GM21825 (cell line): ENCODE measurements around the gene ELF4.
A peak's percentile ranks its signal among the peaks of the same experiment; 100 is the strongest.

Experiments used
- ATAC-seq: cut with Tn5 transposase; IDR thresholded peaks from one replicate; pipeline ENCODE4 v1.9.1; 2021; ENCODE audit warnings: mild to moderate bottlenecking, moderate library complexity; ENCODE audit not compliant: unreplicated experiment

Gene ELF4

DNA sequence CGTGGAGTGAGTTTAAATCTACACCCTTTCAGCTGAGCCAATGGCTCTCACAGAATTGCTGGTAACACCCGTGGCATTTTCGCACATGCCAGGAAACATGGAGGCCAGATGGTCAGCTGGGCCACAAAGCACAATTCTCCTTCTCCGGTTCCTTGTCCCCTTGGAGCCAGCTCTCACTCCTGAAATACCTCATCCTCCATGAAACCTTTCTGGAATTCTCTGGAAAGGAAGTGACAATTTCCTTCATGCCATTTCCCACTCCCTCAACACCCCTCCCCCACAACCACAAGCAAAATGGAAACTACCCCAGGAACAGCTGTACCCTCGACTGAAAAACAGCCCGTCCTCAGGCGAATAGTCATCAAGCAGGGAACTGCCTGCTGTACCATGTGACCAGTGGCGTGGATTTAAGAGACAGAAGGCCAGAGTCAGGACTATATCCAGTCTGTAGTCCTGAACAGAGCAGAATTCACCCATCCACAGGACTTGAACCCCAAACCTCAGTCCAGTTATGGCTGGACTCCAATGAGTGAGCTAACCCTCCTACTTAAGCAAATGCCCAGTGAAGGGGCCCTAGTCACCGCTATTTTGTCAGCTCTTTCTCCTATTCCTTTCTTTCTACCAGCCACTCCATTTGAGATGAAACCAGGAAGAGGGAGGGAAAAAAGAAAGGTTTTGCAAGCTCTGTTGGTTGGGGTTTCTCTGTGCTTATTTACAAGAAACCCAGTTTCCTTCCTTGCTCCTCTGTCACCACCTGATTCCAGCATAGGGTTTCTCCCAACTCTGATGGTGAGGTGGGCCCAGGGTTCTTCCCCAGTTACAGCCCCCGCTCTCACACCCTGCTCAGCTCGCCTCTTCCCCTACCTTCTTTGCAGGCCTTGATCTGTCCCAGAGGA is 24.5 kb downstream of the ELF4 start:
- ATAC-seq, result no peak

DNA sequence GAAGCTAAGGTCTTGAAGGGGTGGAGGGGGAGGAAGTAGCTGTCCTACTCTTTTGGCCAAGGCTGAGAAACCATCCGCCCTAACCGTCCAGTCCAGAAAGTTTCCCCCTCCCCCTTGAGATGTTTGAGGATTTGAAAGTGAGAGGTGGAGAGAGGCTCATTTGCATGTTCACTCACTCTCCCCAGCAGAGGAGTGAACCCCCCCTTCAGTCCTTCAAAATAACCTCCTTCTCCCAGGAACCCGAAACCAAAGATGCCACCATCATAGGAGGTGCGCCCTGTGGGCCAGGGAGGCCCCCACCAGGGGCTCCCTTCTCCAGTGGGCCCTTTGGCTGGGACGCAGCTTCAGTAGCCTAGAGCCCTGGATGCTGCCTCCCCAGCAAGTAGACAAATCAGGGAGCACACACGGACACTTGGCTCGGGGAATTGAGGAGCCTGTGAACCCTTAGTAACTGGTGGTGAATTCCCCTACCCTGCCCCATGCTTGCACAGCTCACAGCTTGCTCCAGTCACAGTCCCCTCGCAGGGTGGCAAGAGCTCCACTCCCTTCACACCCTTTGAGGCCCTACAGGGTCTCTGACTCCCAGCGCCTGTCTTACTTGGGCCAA is 25.6 kb downstream of the ELF4 start:
- peak; percentile 40 for ATAC-seq

DNA sequence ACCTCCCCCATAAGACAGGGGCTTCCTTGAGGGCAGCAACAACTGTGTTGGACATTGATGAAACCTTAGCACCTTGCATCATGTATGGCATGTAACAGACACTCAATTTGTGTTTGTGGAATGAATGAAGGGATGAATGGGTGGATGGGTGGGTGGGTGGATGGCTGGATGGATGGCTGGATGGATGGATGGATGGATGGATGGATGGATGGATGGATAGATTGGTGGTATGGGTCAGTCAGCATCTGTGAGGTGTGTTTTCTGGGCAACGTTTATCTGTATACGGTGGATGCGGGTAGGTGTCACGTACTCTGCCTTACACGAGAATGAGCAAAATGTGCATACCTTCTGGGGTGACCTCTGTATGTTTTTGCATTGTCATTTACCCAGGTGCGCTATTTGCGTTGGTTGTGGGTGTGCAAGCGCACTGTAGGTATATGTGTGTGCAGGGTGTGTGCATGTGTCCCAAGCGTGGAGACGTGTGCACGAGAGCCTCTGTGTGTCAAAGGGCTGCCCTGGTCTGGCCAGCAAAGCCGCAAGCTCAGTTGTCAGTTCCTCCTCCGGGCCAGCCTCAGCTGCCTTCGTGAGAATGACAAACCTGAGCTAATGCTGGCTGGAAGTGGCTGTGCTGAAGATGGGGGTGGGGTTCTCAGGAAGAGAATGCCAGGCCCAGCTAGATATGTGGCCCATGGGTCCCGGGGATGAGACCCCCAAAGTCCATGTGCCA is 26.5 kb downstream of the ELF4 start:
- peak; percentile 26 for ATAC-seq

DNA sequence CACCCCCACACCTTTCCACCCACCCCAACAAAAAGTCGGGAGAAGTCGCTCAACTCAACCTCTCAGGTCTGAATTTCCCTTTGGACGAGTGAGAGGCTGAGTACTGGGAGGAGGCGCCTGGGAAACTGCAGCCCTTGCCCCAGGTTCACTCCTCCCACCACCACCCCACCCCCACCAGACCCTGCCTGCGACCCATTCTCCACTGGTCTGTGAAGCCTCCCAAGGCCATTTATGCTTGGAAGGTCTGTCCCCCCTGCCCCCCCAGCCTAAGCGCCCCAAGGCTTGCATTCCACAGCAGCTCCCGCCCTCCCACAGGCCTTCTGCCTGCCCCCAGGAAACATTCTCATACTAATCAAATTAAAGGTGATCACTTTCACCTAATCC is 27.2 kb downstream of the ELF4 start:
- ATAC-seq, result no peak

DNA sequence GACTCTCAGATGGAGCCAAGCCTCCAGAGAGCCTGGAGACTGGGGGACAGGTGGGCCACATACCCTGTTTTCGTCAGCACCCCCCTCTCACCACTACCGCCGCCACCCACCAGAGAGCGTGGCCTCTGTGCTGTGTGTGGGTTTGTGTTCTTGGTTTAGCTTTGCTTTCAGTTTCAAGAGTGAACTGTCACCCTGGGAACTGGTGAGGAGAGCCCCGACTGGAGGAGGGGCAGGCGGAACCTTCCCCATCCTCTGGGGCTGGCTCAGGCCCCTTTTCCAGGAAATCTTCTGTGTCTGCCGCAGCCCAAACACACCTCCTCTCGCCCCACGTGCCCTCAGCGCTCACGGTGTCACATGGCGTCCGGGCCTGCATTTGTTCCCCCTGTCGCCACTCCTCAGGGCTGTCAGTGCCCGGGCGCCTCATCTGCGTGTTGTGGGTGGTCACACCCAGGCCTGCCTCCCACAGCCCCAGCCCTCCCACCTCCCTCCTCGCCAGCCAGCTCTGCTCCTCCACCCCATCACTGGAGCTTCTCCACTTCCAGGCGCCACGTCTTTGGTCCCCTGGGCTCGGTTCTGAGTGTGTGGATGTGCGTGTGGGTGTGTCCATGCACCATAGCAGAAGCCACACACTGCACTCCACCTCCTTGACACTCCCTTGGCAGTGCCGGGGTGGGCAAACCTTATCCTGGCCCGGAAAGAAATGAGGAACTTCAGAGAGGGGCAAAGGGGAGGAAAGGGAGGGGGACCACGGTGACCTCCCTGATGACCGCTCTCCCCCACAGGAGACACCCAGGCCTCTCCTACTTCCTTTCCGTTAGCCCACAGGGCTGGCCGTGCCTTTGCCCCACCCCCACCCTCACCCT is 27.8 kb downstream of the ELF4 start:
- ATAC-seq, result peak; percentile 42

DNA sequence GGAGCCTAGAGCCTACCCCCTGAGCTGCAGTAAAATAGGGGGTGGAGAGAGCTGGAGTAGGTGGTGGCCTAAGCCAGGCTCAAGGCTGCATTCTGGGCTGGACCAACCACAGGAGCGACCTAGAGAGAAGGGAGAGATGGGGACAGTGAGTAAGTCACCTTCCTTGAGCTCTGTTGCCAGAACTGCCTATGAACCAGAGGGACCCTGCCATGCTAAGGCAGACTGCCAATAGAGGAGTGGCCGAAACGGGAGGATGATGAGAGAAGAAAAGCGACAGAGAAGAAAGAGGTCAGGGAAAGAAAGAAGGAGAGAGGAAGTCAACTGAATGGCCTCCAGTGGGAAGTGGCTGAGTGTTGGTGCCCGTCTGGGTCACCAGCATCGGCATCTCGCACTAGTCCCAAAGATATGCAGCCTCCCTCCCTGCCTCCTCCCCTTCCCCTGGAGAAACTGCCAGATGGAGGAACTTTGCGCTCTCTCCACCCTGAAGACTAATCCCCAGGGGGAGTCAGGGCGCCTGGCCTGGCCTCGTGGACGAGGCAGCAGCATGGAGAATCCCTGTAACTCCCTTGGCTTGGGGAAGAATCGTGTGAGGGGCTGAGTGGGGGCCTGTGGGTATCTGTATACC is 28.8 kb downstream of the ELF4 start:
- no peak for ATAC-seq

DNA sequence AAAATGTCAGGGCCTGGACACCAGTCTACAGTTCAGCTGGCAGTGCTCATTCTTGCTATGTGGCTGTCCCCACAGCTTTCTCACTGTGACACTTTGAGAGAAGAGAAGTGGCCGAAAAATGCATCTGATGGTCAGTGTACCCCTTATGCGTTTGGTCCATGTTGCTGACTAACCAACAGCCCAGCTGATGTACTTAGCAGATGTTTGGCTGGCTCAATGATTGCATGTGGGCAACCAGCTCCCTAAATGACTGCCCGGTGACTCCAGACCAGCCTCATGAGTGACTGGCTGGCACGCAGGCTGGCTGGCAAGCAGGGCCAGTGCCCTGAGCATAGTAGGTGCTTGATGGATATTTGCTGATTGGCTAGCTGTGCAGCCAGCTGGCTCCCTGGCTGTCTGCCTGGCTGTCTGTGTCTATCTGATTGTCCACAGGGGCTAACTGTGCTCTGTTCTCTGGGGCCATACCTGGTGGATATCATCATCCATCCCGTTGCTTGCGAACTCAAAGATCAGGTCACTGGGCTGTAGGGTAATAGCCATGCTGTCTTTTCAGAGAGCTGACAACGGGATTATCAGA is 29.4 kb downstream of the ELF4 start:
- no peak for ATAC-seq

DNA sequence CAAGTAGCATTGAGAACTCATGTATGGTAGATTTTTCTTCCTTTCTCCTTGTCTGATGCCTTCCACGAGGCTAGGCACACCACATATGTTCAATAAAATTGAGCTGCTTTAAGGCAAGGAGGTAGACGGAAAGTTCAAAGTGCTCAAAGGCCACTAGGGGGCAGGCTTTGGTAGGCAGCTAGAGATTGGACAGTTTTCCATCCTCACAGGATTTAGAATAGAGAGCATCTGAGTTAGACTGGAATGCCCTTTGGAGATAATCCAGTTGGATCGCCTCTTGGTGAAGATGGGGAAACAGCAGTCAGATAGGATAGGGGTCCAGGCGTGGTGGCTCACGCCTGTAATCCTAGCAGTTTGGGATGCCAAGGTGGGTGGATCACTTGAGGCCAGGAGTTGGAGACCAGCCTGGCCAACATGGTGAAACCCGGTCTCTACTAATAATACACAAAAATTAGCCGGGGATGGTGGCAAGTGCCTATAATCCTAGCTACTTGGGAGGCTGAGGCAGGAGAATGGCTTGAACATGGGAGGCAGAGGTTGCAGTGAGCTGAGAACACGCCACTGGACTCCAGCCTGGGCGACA is 30.4 kb downstream of the ELF4 start:
- no peak for ATAC-seq

DNA sequence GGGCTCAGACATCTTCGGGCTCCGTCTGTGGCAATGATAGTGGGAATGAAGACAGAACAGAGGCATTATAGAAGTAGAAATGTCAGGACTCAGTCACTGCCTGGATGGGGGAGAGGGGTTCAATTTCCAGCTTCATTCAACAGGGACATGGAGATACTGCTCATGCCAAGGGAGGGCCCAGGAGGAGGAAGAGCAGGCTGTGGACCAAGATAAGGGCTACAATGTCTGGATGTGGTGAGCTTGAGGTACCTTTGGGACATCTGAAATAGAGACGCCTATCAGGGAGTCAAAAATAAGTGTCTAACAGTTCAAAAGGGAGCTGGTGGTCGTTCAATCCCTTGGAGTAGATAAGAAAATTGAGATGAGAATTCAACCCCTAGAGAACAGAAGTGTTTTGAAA is 34.5 kb downstream of the ELF4 start:
- ATAC-seq, result no peak

DNA sequence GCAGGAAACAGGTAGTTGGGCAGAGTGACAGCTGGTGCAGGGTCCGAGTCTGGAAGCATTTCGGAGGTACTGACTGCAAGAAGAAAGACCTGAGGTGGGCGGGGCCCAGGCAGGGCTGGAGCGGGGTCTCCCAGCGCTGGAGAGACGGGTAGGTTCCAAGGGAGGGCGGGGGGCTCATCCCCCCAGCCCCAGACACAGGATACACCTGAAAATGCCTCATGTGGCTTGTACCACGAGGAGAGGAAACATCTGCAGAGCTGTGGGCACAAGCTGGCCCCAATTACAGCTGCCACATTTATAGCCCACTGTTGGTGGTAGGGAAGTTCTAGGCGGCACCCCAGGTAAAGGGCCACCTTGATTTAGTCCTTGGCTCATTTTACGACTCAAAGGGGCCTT is 38.0 kb downstream of the ELF4 start:
- ATAC-seq, result no peak

DNA sequence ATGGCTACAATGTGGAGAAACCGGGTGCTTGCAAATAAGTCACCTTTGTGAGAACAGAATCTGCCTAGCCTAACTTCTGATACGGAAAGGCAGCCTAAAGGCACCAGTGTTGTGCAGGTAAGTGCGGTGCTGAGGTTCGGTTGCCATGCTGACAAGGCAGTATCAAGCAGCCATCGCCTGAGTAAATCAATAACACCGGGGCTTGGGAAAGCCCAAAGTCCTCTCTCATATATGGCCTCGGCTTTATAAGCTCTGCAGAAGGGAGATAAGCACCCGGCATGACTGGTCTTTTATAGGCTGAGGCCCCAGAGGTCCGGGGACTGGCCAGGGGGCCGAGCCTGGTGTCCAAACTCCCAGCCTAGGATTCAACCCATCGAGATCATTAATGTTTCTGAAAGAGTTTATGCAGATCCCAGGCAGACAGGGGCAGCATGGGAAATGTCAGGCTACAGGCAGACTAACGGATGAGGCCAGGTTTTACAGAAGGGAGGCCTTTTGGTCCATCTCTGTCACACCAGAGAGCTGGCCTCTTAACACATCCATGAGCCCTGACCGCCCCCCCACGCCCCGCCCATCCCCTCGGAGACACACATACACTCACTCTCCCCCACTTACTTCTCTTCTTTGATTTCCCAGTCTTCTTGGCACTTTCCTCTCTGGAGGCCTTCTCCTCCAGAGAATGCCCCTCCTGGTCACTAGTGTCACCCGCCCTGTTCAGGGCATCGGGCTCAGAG is 38.5 kb downstream of the ELF4 start:
- ATAC-seq, result no peak

DNA sequence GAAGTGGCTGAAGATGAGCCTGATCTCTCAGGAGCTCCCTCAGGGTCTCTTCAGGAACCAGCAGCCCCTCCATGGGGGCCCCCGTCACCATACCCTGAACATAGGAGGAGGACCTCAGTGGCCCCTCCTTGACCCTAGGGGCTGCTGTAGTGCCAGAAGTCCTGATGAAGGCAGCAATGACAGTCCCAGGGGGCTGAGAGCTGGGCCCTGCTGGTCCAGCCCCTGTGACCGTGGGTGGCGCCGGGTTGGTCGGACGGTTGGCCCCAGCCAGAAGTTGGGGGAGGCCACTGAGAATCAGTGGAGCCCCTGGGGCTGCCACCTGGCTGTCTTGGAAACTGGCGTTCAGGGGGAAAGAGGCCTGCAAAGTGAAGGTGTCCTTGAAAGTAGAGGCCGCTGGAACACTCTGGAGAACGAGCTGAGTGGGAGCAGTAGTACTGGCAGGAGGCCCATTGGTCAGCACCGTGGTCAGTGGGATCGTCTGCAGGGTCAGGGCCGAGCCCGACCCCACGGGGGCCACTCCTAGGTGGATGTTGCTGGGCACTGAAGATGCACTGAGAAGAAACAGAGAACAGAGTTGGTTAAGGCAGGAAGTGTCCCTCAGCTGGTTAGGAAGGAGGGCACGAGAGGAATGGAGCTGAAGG is 43.2 kb downstream of the ELF4 start:
- ATAC-seq, result no peak

DNA sequence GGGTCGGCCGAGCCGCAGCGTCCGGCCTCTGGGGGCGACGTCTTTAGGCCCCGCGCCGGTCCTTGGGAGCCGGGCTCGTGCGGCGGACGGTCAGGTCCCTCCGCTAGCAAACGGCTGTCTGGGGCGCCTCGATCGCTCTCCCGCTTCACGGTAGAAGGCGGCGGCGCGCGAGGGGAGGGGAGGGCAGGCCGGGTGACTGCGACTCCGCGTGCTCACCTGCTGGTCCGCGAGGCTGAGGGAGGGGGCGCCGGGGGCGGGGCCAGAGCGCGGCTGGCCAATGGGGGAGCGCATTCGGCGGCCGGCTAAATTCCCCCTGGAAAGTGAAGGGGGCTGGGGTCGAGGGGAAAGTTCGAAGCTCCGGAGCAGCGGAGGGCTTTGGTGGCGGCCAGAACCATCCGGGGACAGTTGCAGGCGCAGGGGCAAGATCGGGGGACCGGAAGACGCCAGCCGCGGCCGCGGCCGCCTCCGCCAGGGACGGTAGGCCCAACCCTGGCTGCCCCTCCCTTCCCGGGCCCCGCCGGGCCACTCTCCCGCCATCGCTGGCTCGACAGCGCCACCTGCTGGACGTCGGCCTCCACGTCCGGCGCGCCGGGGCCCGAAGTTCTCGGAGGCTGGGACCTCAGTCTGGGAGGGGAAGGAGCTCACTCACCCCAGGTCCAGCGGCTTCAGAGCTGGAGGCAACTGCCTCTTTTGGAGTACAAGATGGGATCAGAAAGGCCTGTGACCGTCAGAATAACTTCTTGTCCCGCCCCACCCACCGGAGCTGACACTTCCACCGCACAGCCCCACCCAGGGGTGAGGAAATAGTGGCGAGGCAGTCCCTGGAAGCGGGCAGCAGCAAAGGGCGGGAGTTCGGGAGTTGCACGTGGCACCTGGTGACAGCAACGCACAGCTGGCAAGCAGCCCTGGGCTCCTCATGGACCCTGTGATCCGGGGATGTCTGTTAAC is 49.9 kb downstream of the ELF4 start:
- ATAC-seq, result peak; percentile 91

DNA sequence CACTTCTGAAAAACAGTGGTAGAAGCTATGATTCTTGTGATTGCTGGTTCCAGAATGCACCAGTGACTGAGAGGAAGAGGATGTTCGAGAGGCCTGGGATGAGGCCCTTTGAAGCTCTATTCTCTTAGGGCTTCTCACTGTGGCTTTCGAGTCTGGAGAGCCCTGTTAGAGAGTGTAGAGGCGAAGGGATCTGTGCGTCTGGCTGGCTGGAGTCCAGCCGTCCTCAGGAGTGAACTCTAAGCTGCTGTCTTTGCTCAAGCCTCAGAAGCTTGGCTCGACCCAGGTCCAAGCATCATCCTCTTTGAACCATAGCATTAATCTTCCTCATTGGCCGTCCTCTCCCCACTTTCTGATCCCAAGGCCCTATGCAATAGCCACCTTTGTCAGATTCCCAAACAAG is 51.6 kb downstream of the ELF4 start:
- no peak for ATAC-seq

DNA sequence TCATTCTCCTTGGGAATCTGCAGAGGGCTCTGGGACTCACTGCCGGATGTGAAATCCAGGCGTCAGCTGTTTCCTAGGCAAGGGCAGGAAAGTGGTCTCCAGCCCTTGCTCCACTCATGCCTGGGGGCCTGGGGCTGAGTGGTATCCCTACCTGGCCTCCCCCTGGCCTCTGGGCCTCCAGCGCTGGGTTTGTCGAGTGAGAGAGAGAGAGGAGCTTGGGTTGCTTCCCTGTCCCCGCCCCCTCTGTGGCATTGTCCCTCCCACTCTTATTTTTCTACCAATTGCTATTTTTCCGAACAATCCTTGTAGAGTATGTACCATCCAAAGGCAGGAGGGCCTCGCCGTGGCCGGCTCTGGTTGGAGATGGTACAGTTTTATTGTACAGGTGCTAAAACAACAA is 53.1 kb downstream of the ELF4 start:
- no peak for ATAC-seq

DNA sequence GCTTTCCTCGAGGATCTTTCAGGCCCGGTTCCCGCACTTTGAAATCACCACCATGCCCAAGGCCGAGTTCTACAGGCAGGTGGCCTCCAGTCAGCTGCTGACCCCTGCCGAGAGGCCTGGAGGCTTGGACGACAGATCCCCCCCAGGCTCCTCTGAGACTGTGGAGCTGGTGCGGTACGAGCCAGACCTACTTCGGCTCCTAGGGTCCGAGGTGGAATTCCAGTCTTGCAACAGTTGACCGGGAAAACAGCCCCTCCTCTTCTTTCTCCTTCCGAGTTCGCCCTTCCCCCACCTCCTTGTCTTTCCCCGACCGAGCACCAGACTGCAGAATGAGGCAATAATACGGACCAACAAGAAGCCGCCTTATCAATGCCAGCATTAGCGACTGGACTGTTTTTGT is 54.4 kb downstream of the ELF4 start:
- no peak for ATAC-seq

DNA sequence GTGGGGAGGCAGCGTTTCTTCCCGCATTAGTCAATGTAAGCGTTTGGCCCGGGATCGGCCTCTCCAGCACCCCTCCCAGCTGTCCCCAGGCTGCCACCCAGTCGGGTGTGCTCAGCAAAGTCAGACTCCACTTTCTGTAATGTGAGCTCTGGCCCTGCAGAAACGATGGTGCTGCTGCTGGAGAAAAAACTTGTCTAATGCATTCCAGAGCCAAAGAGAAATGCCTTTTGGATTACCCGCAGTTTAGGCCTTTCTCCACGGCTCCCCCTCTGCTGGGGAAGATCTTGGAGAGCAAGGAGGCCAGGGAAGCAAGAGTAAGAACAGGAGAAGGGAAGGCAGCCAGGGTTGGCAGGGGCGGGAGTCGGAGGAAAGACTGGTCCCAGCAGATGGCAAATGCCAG is 55.2 kb downstream of the ELF4 start:
- ATAC-seq, result no peak

DNA sequence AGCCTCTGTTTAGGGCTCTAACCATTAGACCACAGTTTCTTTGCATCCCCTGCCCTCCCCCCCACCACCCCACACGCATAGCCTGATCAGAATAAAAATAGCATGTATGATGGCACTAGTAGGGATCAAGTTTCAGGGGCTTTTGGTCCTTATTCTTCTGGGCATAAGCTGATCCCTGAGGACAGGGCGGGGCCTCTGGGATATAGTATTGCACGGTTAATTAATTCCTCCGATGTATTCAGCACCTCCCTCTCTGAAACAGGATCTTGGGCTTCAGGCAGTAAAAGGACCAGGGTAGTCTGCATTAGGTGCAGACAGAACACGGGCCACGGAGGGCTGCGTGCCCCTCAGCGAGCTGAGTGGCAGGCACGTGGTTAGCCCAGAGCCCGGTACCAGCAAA is 57.1 kb downstream of the ELF4 start:
- no peak for ATAC-seq
